KOPT-K1 (cell line): Measurements from ENCODE around the gene EPHA2.

ENCODE experiments used
- H3K27ac ChIP-seq: fragments of 200-600 bp; sonication (generic); 2 replicates; pipeline ENCODE4 v1.5.1; 2016; ENCODE audit warnings: antibody characterized with exemption, mild to moderate bottlenecking, low read depth, low read length; ENCODE audit not compliant: poor library complexity, severe bottlenecking
- H3K36me3 ChIP-seq: fragments of 200-600 bp; sonication (generic); 2 replicates; pipeline ENCODE4 v1.5.1; 2017; ENCODE audit warnings: antibody characterized with exemption, mild to moderate bottlenecking, low read length, moderate library complexity; ENCODE audit not compliant: insufficient read depth
- H3K9me3 ChIP-seq: fragments of 200-600 bp; sonication (generic); 2 replicates; pipeline ENCODE4 v1.5.1; 2017; ENCODE audit warnings: antibody characterized with exemption, low read length, mild to moderate bottlenecking; ENCODE audit not compliant: insufficient read depth, poor library complexity, severe bottlenecking

EPHA2 gene

DNA sequence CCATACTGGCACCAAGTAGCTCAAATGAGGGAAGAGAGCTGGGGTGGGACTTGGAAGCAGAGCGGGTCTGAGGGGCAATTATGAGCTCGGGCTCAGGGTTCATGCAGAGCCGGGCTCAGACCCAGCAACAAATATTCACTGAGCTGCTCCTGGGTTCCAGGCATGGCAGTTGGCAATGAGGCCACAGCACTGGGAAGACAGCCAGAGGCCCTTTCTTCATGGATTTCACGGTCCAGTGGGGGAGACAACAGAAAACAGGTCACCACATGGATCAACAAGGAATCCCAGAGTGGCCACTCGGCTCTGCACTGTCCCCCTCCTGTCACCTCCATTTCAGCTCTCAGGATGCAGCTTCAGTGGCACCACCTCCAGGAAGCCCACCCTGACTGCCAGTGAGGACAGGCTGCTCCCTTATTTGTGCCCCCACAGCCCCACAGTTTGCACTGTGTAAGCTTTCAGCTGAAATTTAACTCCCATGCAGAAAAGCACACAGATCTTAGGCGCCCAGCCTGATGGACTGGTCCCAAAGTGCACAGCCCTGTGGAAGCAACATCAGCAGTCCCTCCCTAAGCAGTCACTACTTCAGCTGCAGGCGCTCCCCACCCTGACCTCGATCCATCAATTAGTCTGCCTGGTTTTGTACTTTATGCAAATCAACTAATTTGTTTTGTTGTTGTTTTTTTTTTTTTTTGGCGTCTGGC is 34.2 kb upstream of the EPHA2 start:
- H3K27ac ChIP-seq: no peak overlapping the region
- H3K9me3 ChIP-seq: no peaks in the 10 kb centered on the region

GRCh38 chr1:16189003-16189402 is 33.1 kb upstream of the EPHA2 start:
- no peaks in the 10 kb centered on the region for H3K9me3 ChIP-seq

More for the DNA sequence above, 34.2 kb upstream of the EPHA2 start:
- H3K36me3 ChIP-seq: no peaks in the 10 kb centered on the region

DNA sequence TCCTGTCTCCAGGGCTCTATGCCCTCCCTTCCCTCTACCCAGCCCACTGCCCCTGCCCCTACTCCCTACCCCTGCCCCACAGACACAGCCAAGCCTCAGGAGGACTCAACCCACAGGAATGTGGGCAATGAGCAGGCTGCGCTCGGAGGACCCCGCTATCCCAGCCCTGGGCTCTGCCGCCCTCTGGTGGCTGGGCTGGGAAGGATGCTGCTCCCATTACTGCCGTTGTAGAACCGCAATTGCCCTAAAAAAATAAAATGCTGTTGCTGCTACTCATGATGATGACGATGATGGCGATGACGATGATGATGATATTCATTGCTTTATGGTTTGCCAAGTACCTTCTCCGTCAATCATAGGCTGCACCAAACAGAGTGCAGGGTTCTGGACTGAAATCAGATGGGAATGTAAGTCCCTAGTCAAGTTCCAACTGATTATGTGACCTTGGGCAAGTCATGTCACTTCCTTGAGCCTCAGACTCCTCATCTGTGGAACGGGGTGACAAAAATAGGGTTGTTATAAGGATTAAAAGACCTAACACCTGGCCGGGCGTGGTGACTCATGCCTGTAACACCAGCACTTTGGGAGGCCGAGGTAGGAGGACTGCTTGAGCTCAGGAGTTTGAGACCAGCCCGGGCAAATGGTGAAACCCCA is 32.0 kb upstream of the EPHA2 start:
- no peaks in the 10 kb centered on the region for H3K36me3 ChIP-seq
- no peak overlapping the region for H3K27ac ChIP-seq
- no peaks in the 10 kb centered on the region for H3K9me3 ChIP-seq

More at GRCh38 chr1:16189003-16189402, 33.1 kb upstream of the EPHA2 start:
- Histone ChIP-seq H3K27ac (no peak overlapping the region), H3K36me3 (no peaks in the 10 kb centered on the region)

DNA sequence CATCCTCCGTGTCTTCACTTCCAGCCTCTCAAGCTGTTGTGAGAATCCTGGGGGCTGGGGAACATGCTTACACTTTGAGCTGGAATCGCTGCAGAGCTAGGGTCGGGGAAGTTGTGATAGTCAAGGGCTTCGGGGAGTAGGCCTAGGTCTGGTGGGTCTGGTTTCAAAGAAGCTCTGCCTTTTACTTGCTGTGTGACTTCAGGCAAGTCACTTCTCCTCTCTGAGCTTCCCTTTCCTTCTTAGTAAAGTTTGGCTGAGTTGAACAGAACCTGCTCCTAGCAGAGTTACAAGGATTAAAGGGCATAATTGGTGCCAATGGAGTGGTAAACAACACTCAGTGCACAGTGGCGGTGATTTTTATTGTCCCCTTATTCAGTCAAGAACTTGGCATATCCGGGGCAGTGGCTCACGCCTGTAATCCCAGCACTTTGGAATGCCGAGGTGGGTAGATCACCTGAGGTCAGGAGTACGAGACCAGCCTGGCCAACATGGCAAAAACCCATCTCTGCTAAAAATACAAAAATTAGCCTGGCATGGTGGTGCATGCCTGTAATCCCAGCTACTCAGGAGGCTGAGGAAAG is 30.9 kb upstream of the EPHA2 start:
- Histone ChIP-seq H3K9me3 (no peaks in the 10 kb centered on the region), H3K27ac (no peak overlapping the region), H3K36me3 (no peaks in the 10 kb centered on the region)

- Histone ChIP-seq H3K9me3 (no peaks in the 10 kb centered on the region), H3K27ac (no peak overlapping the region), H3K36me3 (no peaks in the 10 kb centered on the region)
Observed at GRCh38 chr1:16184557-16185303, 28.9 kb upstream of the EPHA2 start.

DNA sequence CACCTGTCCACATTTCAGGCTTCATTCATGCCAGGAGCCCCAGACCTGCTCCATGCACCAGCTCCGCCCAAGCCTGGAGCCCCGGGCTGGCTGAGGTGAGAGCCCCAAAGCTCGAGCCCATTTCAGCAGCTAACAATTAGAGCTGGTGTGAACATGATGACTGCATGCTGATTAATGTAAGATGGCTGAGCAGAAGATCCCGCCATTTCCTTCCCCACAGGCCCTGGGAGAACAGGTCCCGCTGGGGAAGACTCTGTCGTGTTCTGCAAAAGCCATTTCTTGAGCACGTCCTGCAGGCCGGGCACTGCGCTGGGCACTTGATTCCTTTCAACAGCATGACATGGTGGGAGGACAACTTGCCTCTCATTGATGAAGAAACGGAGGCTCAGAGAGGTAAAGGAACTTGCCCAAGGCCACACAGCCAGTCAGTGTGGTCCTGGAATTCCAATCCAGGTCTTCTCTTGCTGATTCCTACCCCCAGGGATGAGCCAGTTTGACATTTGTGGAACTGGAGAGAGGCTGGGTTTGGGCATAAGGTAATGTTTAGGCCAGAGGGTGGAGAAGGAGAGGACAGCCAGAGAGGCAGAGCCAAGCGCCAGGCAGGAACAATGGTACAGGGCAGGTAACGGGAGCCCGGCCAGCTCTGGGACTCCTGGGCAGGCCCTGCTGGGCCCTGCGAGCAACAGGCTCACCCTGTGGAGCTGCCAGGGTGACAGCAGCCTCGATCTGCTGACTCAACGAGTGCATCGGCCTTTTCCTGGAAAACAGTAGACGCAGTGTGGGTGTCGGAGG is 28.1 kb upstream of the EPHA2 start:
- H3K27ac ChIP-seq: no peak overlapping the region
- no peaks in the 10 kb centered on the region for H3K36me3 ChIP-seq
- H3K9me3 ChIP-seq: no peaks in the 10 kb centered on the region

DNA sequence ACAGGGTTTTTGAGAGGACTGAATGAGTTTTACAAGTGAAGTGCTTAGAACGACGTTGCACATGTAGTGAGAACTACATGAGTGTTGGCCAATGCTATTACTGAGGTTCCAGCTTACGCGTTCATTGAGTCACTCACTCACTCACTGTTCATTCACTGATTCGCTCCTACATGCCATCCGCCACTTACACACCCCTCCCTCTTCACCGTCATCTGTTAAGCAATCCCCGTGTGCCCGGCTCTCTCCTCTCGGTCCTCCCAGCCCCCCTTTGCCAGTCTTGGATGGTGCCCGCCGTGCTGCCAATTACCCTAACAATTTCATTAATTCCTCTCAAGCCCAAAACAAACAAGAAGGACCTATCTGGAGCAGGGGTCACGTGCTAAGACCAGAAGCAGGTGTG is 27.3 kb upstream of the EPHA2 start:
- Histone ChIP-seq H3K36me3 (no peaks in the 10 kb centered on the region), H3K9me3 (no peaks in the 10 kb centered on the region), H3K27ac (no peak overlapping the region)

- Histone ChIP-seq H3K9me3 (no peaks in the 10 kb centered on the region), H3K27ac (no peak overlapping the region), H3K36me3 (no peaks in the 10 kb centered on the region)
Observed at GRCh38 chr1:16181887-16182719, 26.2 kb upstream of the EPHA2 start.

DNA sequence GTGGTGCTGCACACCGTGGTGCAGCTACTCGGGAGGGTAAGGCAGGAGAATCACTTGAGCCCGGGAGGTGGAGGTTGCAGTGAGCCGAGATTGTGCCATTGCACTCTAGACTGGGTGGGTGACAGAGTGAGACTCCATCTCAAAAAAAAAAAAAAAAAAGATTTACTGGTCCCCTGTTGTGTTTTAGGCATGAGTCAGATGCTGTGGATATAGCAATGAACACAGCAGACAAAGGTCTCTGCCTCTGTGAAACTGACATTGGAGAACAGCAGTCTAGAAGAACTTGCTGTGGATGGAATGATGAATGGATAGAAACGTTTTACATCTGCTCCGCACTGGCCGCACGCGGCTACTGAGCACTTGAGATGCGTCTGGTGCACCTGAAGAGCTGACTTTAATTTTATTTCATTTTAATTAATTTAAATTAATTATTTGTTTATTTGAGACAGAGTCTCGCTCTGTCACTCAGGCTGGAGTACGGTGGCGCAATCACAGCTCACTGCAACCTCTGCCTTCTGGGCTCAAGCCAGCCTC is 24.5 kb upstream of the EPHA2 start:
- H3K27ac ChIP-seq: no peak overlapping the region
- H3K36me3 ChIP-seq: no peaks in the 10 kb centered on the region
- H3K9me3 ChIP-seq: no peaks in the 10 kb centered on the region

GRCh38 chr1:16178596-16179497 is 23.0 kb upstream of the EPHA2 start:
- no peaks in the 10 kb centered on the region for H3K9me3 ChIP-seq
- no peak overlapping the region for H3K27ac ChIP-seq
- no peaks in the 10 kb centered on the region for H3K36me3 ChIP-seq

DNA sequence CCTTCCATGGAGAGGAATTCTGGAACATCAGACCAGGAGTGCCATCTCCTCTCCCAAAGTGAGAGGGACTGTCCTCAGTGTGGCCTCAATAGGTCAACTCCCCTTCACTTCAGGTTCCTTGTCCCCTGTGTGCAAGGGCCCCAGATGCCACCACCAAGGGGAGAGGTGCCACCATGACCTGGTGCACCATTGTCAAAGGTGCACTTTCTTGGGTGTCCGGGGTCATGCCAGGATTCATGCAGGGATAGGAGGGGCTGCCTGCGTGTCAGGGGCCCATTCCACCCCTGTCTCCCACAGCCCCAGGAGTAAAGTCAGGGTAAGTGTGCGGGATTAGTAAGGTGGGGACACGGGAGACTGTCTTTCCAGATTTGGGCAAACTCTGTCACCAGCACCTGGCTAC is 21.4 kb upstream of the EPHA2 start:
- H3K36me3 ChIP-seq: no peaks in the 10 kb centered on the region
- no peak overlapping the region for H3K27ac ChIP-seq
- H3K9me3 ChIP-seq: no peaks in the 10 kb centered on the region

GRCh38 chr1:16176653-16177052 is 20.8 kb upstream of the EPHA2 start:
- Histone ChIP-seq H3K27ac (no peak overlapping the region), H3K9me3 (no peaks in the 10 kb centered on the region), H3K36me3 (no peaks in the 10 kb centered on the region)
